Measurements from ENCODE around the gene PPP2R2D.
A peak's percentile ranks its signal among the peaks of the same experiment; 100 is the strongest.

PPP2R2D gene

DNA sequence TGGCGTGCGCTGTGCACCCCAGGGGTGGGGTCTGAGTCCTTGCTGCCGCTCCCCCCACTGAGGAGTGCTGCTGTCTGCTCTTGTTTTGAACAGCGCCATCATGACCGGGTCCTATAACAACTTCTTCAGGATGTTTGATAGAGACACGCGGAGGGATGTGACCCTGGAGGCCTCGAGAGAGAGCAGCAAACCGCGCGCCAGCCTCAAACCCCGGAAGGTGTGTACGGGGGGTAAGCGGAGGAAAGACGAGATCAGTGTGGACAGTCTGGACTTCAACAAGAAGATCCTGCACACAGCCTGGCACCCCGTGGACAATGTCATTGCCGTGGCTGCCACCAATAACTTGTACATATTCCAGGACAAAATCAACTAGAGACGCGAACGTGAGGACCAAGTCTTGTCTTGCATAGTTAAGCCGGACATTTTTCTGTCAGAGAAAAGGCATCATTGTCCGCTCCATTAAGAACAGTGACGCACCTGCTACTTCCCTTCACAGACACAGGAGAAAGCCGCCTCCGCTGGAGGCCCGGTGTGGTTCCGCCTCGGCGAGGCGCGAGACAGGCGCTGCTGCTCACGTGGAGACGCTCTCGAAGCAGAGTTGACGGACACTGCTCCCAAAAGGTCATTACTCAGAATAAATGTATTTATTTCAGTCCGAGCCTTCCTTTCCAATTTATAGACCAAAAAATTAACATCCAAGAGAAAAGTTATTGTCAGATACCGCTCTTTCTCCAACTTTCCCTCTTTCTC lies 55.0 kb downstream of the PPP2R2D start:
- DNase-seq, result no peak
- intact Hi-C loops (cut with DNase I), result no loop called here

DNA sequence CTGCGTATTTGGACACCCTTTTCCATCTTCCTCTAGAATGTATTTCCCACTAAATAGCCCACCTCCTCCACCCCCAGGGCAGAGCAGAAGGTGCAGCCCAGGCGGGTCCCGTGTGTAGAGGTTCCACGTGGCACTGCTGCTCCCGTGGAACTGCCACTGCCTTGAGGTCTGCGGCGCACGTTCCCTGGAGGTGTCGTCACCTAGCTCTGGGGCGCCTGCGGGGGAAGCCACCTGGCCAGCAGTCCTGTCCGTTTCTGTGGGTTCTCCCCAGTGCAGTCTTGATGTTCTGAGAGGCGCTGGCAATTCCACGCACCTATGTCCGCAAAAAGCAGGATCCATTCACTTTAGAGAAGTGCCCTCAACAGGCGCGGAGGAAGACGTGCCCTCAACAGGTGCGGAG lies 59.0 kb downstream of the PPP2R2D start:
- intact Hi-C loops (cut with DNase I), result loop anchor here (5.0 to 10.0 kb wide), 2 partner anchors 58 to 65 kb away; partner anchors contain the start of gene PPP2R2D
- no peak for DNase-seq

DNA sequence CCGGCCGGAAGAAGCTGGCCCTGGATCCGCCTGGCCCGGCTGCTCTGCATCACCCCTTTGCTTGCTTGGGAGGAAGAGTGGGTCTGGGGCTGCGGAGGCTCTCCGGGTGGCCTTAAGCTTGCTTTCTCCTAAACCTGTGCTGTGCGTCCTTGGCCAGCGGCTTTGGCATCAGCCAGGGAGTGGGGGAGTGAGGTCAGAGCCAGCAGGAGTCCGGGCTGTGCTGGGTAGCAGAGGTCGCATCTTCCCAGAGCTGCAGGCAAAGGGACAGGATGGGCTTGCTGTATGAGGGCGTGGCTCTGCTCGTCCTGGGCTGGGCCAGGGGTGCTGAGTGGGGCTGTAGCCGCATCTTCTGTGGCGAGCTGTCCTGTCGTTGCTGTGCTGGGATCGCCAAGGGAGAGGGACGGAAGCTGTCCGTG lies 59.8 kb downstream of the PPP2R2D start:
- no peak for DNase-seq
- intact Hi-C loops (cut with DNase I), result loop anchor here (5.0 to 10.0 kb wide), 2 partner anchors 58 to 64 kb away; partner anchors contain the start of gene PPP2R2D

DNA sequence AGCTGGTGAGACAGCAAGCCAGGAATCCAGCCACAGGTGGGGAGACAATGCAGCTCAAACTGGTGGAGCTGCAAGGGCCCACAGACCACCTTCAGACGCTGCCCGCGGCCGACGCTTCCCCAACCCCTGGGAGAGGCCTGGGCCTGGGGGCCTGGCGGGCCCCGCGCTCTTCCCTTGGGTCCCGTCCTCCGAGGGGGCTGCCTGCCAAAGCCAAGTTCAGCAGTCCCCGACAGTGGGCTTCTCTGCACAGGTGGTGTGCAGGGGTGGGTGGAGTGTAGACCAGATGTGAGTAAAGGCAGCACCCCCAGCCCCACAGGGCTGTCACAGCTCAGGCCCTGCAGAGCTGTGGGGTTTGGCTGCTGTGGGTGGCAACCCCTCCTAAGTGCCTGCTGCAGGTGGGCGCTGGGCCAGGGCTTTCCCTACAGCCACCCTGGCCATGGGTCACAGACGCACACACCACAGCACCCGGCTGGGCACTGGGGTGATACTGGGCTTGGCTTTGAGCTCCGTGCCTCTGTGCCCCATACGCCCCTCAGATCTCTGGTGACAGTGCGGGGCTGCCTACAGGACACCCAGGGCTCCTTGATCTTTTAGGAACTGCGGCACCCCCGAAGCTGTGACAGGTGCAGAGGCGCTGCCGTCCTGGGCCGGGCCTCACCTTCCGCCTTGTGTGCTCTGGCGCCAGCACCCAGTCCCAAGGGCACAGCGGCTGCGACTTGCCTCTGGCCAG lies 60.4 kb downstream of the PPP2R2D start:
- intact Hi-C loops (cut with DNase I), result loop anchor here (5.0 to 10.0 kb wide), 2 partner anchors 59 to 64 kb away; partner anchors contain the start of gene PPP2R2D
- no peak for DNase-seq

DNA sequence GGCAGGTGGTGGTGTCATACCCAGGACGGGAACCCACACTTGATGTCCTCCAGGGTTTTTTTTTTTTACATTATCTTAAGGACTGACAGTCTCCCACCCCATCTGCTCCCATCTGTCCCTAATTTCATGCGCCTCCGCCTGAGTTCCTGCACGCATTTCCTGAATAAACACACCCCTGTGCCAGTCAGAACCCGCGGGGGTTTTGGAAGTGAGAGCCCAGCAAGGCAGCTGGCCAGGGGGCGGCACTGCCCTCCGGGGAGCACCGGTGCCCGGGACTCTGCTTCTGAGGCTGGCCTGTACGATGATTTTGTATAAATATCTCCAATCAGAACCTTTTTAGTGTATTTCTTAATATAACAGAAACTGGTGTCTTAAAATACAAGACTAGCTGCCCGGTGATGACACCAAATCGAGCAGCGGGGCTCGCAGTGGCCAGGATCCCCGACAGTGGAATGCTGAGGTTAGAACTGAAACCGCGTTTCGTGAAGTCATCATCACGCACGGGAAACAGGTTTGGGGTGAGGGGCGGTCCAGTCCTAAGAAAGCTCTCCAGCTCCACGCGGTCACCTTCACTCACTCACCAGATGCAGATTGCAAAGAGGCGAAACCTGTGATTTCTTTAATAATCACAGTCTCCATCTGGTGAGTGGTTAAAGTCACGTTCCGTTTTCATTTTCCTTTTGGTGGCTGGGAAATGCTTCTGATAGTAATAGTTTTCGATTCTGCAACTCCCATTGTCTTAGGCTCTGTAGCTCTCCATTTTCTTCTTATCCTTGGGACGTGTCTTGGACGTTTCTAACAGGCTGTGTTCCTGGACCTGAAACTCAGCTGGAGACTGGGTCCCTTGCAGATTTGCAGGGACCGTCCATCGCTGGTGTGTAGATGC lies 61.2 kb downstream of the PPP2R2D start:
- peak in 12 of 42 donors; percentile 24 to 56 (median 44) for DNase-seq
- intact Hi-C loops (cut with DNase I), result loop anchor here (5.0 to 10.0 kb wide), 2 partner anchors 60 to 63 kb away; partner anchors contain the start of gene PPP2R2D

DNA sequence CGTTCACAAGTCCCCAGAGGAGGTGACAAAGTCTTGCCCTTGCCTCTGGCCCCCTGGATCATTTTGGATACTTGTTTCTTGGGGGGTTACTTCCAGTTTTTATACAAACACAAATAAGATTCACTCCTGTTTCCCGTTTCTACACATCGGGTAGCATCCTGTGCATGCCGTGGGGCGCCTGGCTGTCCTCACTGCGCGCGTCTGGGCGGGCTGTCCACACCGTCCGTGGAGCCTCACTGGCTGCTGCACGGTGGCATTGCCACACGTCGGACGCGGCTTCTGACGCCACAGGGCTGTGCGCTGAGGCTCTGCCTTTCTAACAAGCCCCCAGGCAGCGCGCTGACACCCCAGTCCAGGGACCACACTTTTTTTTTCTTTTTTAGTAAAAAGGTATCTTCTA lies 62.5 kb downstream of the PPP2R2D start:
- intact Hi-C loops (cut with DNase I), result loop anchor here (5.0 to 10.0 kb wide), 2 partner anchors 61 kb away; partner anchors contain the start of gene PPP2R2D
- peak in 1 of 42 donors; percentile 29 for DNase-seq

DNA sequence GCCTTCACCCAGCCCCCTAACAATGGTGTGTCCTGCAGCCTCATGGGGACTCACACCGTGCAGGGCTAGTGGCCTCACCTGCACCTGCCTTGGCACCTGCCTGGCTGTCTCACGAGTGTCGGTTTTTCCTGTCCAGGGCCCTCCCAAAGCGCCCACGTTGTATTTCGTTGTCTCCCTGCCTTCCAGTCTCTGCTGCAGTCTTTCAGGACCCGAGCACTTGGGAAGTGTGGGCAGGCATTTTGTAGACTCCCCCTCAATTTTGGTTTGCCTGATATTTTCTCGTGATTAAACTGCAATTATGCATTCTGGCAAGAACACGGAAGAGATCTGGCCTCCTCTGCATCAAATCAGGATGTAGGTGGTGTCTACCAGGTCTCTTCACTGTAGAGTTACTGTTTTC lies 63.0 kb downstream of the PPP2R2D start:
- intact Hi-C loops (cut with DNase I), result loop anchor here (5.0 to 10.0 kb wide), 2 partner anchors 61 to 62 kb away; partner anchors contain the start of gene PPP2R2D
- DNase-seq, result peak in 24 of 42 donors; percentile 16 to 82 (median 54)

DNA sequence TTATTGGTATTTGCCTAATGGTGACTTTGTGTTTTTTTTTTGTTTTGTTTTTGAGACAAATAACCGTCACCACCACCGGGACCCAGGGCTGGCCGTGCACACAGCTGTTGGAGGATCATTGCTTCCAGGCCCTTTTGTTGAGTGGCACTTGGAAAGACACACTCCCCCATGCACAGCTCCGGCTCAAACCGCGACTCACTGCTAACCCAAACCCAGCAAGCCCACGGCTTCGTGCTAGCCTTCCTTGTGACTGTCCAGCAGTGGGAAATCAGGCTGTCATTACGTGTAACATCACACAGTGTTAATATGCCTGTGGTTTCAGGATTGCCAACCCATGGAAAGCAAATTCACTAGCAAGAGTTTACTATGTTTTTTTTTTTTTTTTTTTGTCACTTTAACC lies 63.5 kb downstream of the PPP2R2D start:
- DNase-seq, result peak in 1 of 42 donors; percentile 19
- intact Hi-C loops (cut with DNase I), result loop anchor here (5.0 to 10.0 kb wide), 2 partner anchors 61 to 62 kb away; partner anchors contain the start of gene PPP2R2D

DNA sequence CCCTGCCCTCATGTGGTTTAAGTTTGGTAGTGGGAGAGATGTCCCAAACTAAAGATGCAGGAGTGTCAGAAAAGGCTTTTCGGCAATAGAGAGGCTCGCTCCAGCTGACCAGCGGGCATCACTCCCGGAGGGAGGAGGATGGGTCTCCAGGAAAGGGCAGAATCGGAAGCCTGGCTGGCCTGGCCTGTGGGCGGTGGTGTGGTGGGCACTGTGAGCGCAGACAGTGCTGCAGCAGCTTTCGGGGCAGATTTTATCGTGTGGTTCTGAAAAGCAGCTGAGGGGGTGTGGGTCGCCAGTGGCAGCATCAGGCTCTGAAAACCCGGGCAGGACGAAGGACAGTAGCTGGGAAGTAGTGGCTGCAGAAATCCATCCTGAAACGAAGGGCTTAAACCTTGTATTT lies 68.1 kb downstream of the PPP2R2D start:
- intact Hi-C loops (cut with DNase I), result loop anchor here (10.0 kb wide), 1 partner anchor 56 kb away; no protein-coding TSS in a partner anchor
- peak in 1 of 42 donors; percentile 22 for DNase-seq

DNA sequence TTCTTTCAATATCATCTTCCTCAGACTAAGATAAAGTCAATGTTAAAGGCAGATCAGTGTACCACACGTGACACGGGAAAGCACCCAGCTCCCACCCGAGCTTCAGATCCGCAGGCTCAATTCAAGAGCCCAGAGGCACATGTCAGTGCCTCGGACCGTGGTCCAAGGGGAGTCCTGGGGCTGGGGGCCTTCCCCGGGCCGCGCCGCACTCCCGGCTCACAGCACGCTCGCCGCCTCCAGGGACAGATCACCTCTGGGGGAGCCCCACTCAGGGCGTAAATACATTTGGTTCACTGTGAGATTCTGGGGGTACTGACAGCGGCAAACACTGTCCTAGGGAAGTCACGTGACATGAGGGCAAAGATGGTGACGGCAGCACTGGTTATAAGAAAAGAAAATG lies 70.1 kb downstream of the PPP2R2D start:
- no peak for DNase-seq
- intact Hi-C loops (cut with DNase I), result no loop called here

DNA sequence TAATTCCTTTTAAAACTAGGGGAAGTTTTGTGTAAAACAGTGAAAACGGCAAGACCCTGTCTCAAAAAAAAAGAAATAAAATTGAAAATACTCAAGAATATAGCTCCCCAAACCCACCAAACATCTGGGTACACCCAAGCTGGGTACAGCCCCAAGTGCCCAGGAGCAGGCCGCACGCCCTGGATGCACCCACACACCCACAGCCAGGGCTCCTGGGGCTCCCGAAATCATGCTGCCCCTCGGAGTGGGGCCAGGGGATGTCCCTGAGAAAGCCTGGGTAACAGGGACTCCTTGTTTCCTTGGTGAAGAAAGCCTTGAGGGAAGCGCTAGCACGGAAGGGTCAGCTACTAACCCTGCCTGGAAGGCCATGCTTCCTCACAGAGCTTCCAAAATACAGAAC lies 70.8 kb downstream of the PPP2R2D start:
- intact Hi-C loops (cut with DNase I), result no loop called here
- DNase-seq, result no peak

DNA sequence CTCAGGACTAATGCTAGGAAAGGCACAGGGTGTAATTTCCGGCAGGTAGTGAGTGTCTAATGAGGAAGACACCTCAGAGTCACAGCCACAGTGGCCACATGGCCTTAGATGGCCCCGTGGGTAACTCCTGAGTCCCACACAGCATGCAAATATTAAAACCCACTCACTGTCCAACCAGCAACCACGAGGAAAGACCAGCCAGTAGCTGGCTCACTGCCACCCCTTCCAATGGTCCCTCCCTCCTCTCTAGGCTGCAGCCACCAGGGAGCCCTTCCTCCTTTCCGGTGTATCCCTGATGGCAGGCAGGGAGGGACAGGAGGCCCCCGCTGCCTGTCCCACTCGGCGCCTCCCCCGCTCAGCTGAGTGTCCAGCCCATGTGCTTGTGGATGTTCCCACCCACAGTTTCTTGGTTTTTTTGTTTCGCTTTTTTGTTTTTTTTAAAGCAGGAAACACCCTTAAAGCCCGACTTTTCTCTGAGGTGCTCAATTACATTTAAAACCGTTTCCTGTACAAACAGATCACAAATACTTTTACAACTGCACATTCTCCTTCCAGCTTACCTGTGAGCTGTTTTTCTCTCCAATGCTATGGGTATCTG lies 71.8 kb downstream of the PPP2R2D start:
- intact Hi-C loops (cut with DNase I), result no loop called here

DNA sequence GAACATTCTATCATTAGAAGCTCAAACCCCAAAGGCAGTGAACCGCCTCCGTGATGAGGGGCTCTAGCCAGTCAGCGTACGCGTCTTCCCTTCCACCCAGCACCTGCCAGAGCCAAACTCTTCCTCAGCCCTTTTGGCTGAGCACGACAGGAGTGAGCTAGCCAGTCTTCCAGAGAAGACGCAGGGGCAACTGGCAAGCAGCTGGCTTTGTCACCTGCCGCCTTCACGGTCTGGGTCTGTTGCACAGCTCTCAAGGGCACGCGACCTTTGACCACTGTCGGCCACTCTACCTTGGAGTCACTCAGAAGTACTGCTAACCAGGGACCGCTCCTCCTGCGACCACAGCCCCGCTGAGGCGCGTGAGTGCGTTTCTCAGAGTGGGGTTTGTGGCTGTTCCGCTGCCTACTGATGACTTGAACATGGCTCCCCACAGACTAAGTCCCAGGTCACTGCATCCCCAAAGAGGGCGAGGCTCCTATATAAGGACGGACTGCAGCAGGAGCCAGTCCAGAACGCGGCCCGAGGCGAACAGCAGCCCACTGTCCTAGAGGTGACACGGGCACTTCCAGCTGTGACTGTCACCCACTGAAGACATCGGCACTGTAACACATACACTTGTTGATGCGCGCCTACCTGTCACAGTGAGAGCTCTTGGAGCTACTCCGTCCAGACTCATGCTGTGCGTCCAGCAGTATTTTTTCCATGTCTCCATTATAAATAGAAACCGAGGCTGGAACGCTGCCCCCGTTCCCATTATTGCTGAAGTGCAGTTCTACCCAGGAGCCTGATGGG lies 72.5 kb downstream of the PPP2R2D start:
- DNase-seq, result no peak

More for the DNA sequence above, 71.8 kb downstream of the PPP2R2D start:
- peak in 15 of 42 donors; percentile 29 to 70 (median 45) for DNase-seq

DNA sequence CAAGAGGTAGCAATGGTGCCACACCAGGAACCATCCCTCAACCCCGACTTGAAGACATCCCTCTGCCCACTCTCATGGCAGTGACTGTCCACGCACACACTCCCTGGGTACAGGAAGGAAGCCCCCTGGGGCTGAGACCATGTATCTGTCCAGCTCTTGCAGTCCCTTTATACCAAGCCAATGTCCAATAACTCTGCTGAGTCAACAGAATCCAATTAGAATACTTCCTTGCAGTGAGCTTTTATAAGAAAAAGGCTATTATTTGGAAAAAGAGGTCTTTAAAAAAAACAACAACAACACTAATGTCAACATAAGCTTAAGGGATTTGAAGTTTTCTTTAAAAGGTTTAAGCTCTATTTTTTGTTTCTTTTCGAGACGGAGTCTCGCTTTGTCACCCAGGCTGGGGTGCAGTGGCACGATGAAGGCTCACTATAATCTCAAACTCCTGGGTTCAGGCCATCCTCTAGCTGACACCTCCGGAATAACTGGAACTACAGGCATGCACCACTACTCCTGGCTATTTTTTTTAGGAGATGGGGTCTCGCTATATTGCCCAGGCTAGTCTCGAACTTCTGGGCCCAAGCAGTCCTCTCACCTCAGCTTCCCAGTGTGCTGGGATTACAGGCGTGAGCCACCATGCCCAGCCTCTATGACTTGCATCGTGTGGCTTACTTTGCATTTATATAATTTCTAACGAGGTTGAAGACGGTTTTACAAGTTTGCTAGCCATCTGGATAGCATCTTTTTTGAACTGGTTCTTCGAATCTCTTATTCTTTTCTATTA lies 73.4 kb downstream of the PPP2R2D start:
- DNase-seq, result no peak
- intact Hi-C loops (cut with DNase I), result no loop called here

More for the DNA sequence above, 72.5 kb downstream of the PPP2R2D start:
- intact Hi-C loops (cut with DNase I), result no loop called here

DNA sequence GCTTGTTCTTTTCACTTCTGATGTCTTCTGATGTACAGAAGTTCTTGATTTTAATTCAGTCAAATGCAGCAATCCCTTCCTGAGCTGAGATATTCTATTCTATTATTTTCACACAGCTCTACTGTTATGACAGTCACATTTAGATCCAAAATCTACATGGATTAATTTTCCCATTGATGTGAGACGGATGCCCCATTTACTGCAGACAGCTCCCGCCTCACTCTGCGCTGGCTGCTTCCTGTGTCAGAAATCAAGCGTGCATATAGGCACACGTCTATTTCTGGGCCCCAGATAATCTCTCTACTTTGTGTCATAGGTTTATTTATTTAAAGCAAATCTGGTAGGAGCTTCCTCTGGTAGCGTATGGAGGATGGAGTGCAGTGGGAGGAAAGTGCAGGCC lies 74.2 kb downstream of the PPP2R2D start:
- DNase-seq, result peak in 3 of 42 donors; percentile 26 to 55 (median 43)
- intact Hi-C loops (cut with DNase I), result no loop called here

DNA sequence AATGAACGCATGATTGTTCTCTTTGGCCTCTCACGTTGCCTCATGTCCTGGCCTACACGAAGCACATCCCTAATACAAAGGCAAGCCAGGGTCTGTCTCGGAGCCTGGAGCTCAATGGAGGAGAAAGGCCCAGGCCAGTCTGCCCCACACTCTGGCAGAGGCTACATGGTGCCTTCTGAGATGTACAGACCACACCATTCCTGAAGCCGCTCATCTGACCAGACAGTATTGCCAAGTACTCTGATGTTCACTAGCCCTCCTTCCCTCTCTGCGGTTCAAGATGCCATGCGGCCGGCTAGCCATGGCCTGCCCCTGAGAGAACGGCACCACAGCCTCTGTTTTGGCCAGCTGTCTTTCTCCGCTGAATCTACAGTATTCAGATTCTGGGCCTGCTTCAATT lies 75.0 kb downstream of the PPP2R2D start:
- DNase-seq, result peak in 1 of 42 donors; percentile 19
- intact Hi-C loops (cut with DNase I), result no loop called here

Measured in head of caudate nucleus (tissue), 42 donors.